ENCODE results near the gene CCDC154.

The CCDC154 gene

DNA sequence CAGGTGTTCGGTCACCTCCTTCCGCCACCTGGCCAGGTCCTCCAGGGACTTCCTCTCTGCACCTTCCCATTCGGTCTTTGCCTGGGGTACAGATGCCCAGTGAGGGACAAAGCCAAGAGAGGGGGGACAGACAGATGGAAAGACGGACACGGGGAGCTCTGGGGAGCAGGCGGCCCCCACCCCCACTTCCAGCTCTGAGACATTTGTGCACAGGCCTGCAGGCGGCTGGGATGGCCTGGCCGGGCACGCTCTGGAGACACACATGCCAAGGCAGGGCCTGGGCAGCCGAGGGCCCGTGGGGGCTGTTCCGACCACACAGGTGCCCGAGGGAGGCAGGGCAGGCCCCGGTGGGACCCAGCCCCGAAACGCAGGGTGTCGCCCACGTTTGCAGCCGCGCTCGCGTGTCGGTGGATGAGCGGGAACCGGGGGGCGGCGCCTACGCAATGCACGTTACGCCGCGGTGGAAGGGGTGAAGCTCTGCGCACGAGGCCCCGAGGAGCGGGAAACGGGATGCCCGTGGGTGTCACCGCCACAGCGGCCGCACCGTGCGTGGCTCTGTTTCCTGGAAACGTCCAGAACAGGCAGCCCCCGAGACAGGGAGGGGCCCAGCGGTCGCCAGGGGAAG is 7.5 kb downstream of the CCDC154 start:
- H3K4me3 ChIP-seq (ENCODE audit: control insufficient read depth, low read depth, low read length): no peak overlapping the region
- no peak for DNase-seq (ENCODE audit: low read depth)
- TF ChIP-seq, protein P1, sequence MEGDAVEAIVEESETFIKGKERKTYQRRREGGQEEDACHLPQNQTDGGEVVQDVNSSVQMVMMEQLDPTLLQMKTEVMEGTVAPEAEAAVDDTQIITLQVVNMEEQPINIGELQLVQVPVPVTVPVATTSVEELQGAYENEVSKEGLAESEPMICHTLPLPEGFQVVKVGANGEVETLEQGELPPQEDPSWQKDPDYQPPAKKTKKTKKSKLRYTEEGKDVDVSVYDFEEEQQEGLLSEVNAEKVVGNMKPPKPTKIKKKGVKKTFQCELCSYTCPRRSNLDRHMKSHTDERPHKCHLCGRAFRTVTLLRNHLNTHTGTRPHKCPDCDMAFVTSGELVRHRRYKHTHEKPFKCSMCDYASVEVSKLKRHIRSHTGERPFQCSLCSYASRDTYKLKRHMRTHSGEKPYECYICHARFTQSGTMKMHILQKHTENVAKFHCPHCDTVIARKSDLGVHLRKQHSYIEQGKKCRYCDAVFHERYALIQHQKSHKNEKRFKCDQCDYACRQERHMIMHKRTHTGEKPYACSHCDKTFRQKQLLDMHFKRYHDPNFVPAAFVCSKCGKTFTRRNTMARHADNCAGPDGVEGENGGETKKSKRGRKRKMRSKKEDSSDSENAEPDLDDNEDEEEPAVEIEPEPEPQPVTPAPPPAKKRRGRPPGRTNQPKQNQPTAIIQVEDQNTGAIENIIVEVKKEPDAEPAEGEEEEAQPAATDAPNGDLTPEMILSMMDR (IDR thresholded peaks at IDR 0.05; ENCODE audit: control insufficient read depth, insufficient read depth, low read depth, low read length, missing control alignments): no peak

GRCh38 chr16:1435921-1436697 is 8.2 kb downstream of the CCDC154 start:
- H3K4me3 ChIP-seq (ENCODE audit: control insufficient read depth, low read depth, low read length): no peak overlapping the region
- TF ChIP-seq, protein P1 (IDR thresholded peaks at IDR 0.05; ENCODE audit: control insufficient read depth, insufficient read depth, low read depth, low read length, missing control alignments): no peak
- DNase-seq (ENCODE audit: low read depth): no peak

DNA sequence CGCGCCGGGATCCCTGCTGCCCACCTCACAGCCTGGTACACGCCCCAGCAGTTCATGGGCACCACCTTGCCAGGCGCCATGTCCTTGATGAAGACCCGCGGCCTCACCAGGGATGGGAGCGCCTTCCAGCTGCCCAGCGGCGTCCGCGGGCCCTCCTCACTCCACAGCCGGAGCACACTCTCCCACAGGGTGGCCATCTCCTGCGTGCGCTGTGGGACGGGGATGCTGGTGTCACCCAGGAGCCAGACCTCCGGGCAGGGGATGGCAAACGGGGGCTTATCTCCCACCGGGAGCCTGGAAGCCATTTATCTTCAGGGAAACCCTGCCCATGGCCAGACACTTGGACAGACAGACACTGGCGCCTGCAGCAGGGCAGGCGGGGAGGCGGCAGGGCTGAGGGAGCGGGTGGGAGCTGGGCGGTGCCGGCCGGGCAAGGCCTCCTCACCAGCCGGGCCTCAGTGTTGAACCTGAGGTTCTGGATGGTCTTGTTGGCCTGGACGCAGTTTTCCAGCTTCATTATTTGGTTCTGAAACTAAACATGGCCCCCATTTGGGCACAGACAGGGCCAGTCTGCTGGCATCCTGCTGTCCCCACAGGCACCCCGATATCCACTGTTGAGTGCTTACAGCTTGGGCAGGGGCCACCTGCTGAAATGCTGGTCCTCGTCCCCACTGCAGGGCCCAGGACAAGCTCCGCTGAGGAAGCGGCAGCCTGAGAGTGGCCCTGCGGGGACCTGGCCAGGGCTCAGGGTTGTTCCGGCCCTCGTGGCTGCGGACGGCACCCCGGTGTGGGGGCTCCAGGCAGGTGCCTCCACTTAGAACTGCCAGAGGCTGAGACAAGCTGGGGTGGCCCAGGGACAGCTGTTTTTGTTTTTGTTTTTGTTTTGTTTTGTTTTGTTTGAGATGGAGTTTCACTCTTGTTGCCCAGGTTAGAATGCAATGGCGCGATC is 9.4 kb downstream of the CCDC154 start:
- DNase-seq (ENCODE audit: low read depth): no peak
- TF ChIP-seq, protein P1 (IDR thresholded peaks at IDR 0.05; ENCODE audit: control insufficient read depth, insufficient read depth, low read depth, low read length, missing control alignments): no peak
- no peak overlapping the region for H3K4me3 ChIP-seq (ENCODE audit: control insufficient read depth, low read depth, low read length)

- no peak overlapping the region for H3K4me3 ChIP-seq (ENCODE audit: control insufficient read depth, low read depth, low read length)
- no peak for DNase-seq (ENCODE audit: low read depth)
- TF ChIP-seq, protein P1 (IDR thresholded peaks at IDR 0.05; ENCODE audit: control insufficient read depth, insufficient read depth, low read depth, low read length, missing control alignments): no peak
Measured at GRCh38 chr16:1433756-1434155, 10.6 kb downstream of the CCDC154 start.

- DNase-seq (ENCODE audit: low read depth): no peak
- H3K4me3 ChIP-seq (ENCODE audit: control insufficient read depth, low read depth, low read length): no peak overlapping the region
- TF ChIP-seq, protein P1 (IDR thresholded peaks at IDR 0.05; ENCODE audit: control insufficient read depth, insufficient read depth, low read depth, low read length, missing control alignments): no peak
Measured at GRCh38 chr16:1433263-1433560, 11.1 kb downstream of the CCDC154 start.

GRCh38 chr16:1432388-1433262 is 11.7 kb downstream of the CCDC154 start:
- no peak overlapping the region for H3K4me3 ChIP-seq (ENCODE audit: control insufficient read depth, low read depth, low read length)
- no peak for DNase-seq (ENCODE audit: low read depth)
- TF ChIP-seq, protein P1 (IDR thresholded peaks at IDR 0.05; ENCODE audit: control insufficient read depth, insufficient read depth, low read depth, low read length, missing control alignments): no peak
